RPMI7951 (cell line): ENCODE measurements around the gene ZC3H7B. TPM values are rescaled to one million over a fixed set of nuclear protein-coding genes. Genes with fewer than 3 reads are reported as not detected.

Experiments used
- DNase-seq: peaks from one replicate; pipeline ENCODE4 v3.0.0-alpha.2; 2012; ENCODE audit warnings: low read depth
- total RNA-seq: library from RNA; depleted of rRNA; stranded (reverse); fragments of >200 nt; shearing (Covaris generic); gene quantifications from 2 replicates; pipeline ENCODE4 v1.2.3, GENCODE V29; 2014

The ZC3H7B gene
- total RNA-seq, 1 experiment from 2014 or later, result 19.6 TPM

- DNase-seq, result no peak
Observed at GRCh38 chr22:41353862-41354575, 52.7 kb downstream of the ZC3H7B start.

- DNase-seq, result no peak
Observed at GRCh38 chr22:41354979-41355378, 53.7 kb downstream of the ZC3H7B start.

GRCh38 chr22:41355895-41356294 lies 54.6 kb downstream of the ZC3H7B start:
- no peak for DNase-seq

- DNase-seq, result no peak
Observed at GRCh38 chr22:41356430-41357028, 55.2 kb downstream of the ZC3H7B start.

GRCh38 chr22:41357191-41357590 lies 55.9 kb downstream of the ZC3H7B start:
- no peak for DNase-seq

- DNase-seq, result no peak
Observed at GRCh38 chr22:41358927-41359326, 57.6 kb downstream of the ZC3H7B start.

GRCh38 chr22:41359376-41359775 lies 58.1 kb downstream of the ZC3H7B start:
- DNase-seq, result no peak

GRCh38 chr22:41360126-41360525 lies 58.8 kb downstream of the ZC3H7B start:
- no peak for DNase-seq

- peak; percentile 26 for DNase-seq
Observed at GRCh38 chr22:41361716-41362310, 60.5 kb downstream of the ZC3H7B start.

- DNase-seq, result no peak
Observed at GRCh38 chr22:41362615-41363014, 61.3 kb downstream of the ZC3H7B start.

GRCh38 chr22:41364233-41364632 lies 62.9 kb downstream of the ZC3H7B start:
- no peak for DNase-seq

- DNase-seq, result no peak
Observed at GRCh38 chr22:41364955-41365354, 63.6 kb downstream of the ZC3H7B start.

- no peak for DNase-seq
Observed at GRCh38 chr22:41365425-41365824, 64.1 kb downstream of the ZC3H7B start.

- DNase-seq, result no peak
Observed at GRCh38 chr22:41366323-41367029, 65.2 kb downstream of the ZC3H7B start.

GRCh38 chr22:41367039-41367679 lies 65.8 kb downstream of the ZC3H7B start:
- peak; percentile 85 for DNase-seq

GRCh38 chr22:41367680-41368542 lies 66.6 kb downstream of the ZC3H7B start:
- peak; percentile 43 for DNase-seq

- DNase-seq, result no peak
Observed at GRCh38 chr22:41368543-41369423, 67.5 kb downstream of the ZC3H7B start.

GRCh38 chr22:41369424-41369745 lies 68.1 kb downstream of the ZC3H7B start:
- DNase-seq, result no peak

GRCh38 chr22:41369837-41370236 lies 68.5 kb downstream of the ZC3H7B start:
- no peak for DNase-seq

GRCh38 chr22:41377846-41378245 lies 76.5 kb downstream of the ZC3H7B start:
- no peak for DNase-seq
